ENCODE measurements around the gene APPL1.

DNA sequence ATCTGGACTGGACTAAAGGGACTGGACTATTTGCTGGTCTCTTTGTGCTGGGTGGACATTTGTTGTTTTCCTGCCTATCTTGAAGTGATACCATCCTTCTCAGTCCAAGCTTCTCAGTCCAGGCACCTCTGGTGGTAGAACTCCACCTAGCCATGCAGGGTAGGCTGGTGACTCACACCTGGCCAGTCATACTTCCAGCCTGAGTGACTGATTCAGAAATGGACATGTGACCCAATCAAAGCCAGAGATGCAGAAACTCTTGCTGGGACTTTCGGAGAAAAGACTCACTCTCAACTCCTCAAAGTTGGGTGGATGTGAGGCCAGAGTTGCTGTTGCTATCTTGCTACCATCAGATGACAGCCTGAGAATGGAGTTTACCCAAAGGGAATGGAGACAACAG lies 70.5 kb downstream of the APPL1 start:
- no peak for TF ChIP-seq EZH2 (IDR thresholded peaks at IDR 0.05; ENCODE audit: low read length, unreplicated experiment)
- TF ChIP-seq, protein P1, sequence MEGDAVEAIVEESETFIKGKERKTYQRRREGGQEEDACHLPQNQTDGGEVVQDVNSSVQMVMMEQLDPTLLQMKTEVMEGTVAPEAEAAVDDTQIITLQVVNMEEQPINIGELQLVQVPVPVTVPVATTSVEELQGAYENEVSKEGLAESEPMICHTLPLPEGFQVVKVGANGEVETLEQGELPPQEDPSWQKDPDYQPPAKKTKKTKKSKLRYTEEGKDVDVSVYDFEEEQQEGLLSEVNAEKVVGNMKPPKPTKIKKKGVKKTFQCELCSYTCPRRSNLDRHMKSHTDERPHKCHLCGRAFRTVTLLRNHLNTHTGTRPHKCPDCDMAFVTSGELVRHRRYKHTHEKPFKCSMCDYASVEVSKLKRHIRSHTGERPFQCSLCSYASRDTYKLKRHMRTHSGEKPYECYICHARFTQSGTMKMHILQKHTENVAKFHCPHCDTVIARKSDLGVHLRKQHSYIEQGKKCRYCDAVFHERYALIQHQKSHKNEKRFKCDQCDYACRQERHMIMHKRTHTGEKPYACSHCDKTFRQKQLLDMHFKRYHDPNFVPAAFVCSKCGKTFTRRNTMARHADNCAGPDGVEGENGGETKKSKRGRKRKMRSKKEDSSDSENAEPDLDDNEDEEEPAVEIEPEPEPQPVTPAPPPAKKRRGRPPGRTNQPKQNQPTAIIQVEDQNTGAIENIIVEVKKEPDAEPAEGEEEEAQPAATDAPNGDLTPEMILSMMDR (conservative IDR thresholded peaks at IDR 0.05; ENCODE audit: low read depth, low read length): peak; percentile 34; the same call in 1 of the 2 replicates

Measured in PC-3 (cell line).